SU-DHL-6 (cell line): Measurements from ENCODE around the gene MEIKIN.

ENCODE experiments used
- H2AFZ ChIP-seq: fragments of 200-600 bp; sonication (generic); 2 replicates; pipeline ENCODE4 v1.6.1; 2014; ENCODE audit warnings: low read depth, mild to moderate bottlenecking, moderate library complexity, mixed read lengths, antibody characterized with exemption, low read length; ENCODE audit not compliant: severe bottlenecking
- H3F3A ChIP-seq: fragments of 200-600 bp; shearing (Covaris generic); 2 replicates; pipeline ENCODE4 v1.6.0; 2016; ENCODE audit warnings: antibody characterized with exemption, mild to moderate bottlenecking; ENCODE audit not compliant: insufficient read depth
- H3K27ac ChIP-seq: fragments of 200-600 bp; sonication (generic); 2 replicates; pipeline ENCODE4 v1.5.1; 2016; ENCODE audit warnings: low read depth, mild to moderate bottlenecking, low read length, moderate library complexity, mixed read lengths
- H3K27me3 ChIP-seq: fragments of 200-600 bp; sonication (generic), shearing (Covaris generic); 2 replicates; pipeline ENCODE4 v1.6.0; 2014; ENCODE audit warnings: mild to moderate bottlenecking, low read length
- H3K36me3 ChIP-seq: fragments of 200-600 bp; sonication (generic); 2 replicates; pipeline ENCODE4 v1.6.1; 2014; ENCODE audit warnings: mild to moderate bottlenecking, low read length, mixed read lengths
- H3K4me2 ChIP-seq: fragments of 300-600, 200-600 bp; shearing (Covaris generic), sonication (generic); 2 replicates; pipeline ENCODE4 v1.6.0; 2014; ENCODE audit warnings: low read length, low read depth, mild to moderate bottlenecking; ENCODE audit not compliant: poor library complexity, severe bottlenecking
- H3K4me3 ChIP-seq: fragments of 200-600 bp; sonication (generic); 2 replicates; pipeline ENCODE4 v1.5.1; 2014; ENCODE audit warnings: antibody characterized with exemption, low read length, mild to moderate bottlenecking, mixed read lengths; ENCODE audit not compliant: insufficient read depth, poor library complexity, severe bottlenecking
- H3K79me2 ChIP-seq: fragments of 200-600 bp; sonication (generic); 2 replicates; pipeline ENCODE4 v1.6.1; 2014; ENCODE audit warnings: mild to moderate bottlenecking, low read length, moderate library complexity; ENCODE audit not compliant: insufficient read depth
- H3K9ac ChIP-seq: fragments of 200-600 bp; sonication (generic); 2 replicates; pipeline ENCODE4 v1.7.0; 2014; ENCODE audit warnings: mild to moderate bottlenecking, low read length
- H3K9me2 ChIP-seq: fragments of 200-600 bp; sonication (generic); replicated peaks from 2 replicates; pipeline ENCODE4 v1.6.1; 2014; ENCODE audit warnings: low read length; ENCODE audit not compliant: insufficient read depth
- H3K9me3 ChIP-seq: fragments of 200-600 bp; sonication (generic); 2 replicates; pipeline ENCODE4 v1.6.1; 2014; ENCODE audit warnings: low read length, mixed read lengths; ENCODE audit not compliant: insufficient read depth
- H4K20me1 ChIP-seq: fragments of 200-600 bp; sonication (generic); 2 replicates; pipeline ENCODE4 v1.6.1; 2014; ENCODE audit warnings: low read depth, mild to moderate bottlenecking, antibody characterized with exemption, low read length, moderate library complexity, mixed read lengths
- CTCF ChIP-seq: fragments of 200-600 bp; sonication (generic); IDR thresholded peaks from one replicate; pipeline ENCODE4 v1.5.1; 2017; ENCODE audit warnings: antibody characterized with exemption, mild to moderate bottlenecking, low read length, moderate library complexity; ENCODE audit not compliant: insufficient read depth, poor library complexity, severe bottlenecking
- EZH2phosphoT487 ChIP-seq: fragments of 200-600 bp; sonication (generic), shearing (Covaris generic); conservative IDR thresholded peaks from 2 replicates; pipeline ENCODE4 v1.6.1; 2018; ENCODE audit warnings: mild to moderate bottlenecking, antibody characterized with exemption, low read length, moderate library complexity, mixed read lengths

Gene MEIKIN

GRCh38 chr5:131774652-131775367 lies 170.7 kb downstream of the MEIKIN start:
- H3K4me2 ChIP-seq: no peak overlapping the region
- peaks cover 40% of the 10 kb centered on the region for H4K20me1 ChIP-seq
- H3K9ac ChIP-seq: no peak overlapping the region
- H3K27me3 ChIP-seq: no peaks in the 10 kb centered on the region
- peaks cover 86% of the 10 kb centered on the region for H3K79me2 ChIP-seq
- no peaks in the 10 kb centered on the region for H3K36me3 ChIP-seq
- no peaks in the 10 kb centered on the region for H3F3A ChIP-seq
- no peak overlapping the region for H2AFZ ChIP-seq
- TF ChIP-seq EZH2phosphoT487 (no peak), CTCF (no peak)
- H3K9me2 ChIP-seq: no peaks in the 10 kb centered on the region
- no peaks in the 10 kb centered on the region for H3K9me3 ChIP-seq
- H3K27ac ChIP-seq: no peak overlapping the region
- no peak overlapping the region for H3K4me3 ChIP-seq

- Histone ChIP-seq H4K20me1 (peaks cover 46% of the 10 kb centered on the region), H3K9me3 (no peaks in the 10 kb centered on the region), H3K4me2 (no peak overlapping the region), H3F3A (no peaks in the 10 kb centered on the region), H3K9me2 (no peaks in the 10 kb centered on the region), H3K27me3 (no peaks in the 10 kb centered on the region), H3K27ac (no peak overlapping the region), H3K4me3 (no peak overlapping the region), H3K36me3 (no peaks in the 10 kb centered on the region), H2AFZ (no peak overlapping the region), H3K9ac (no peak overlapping the region), H3K79me2 (peaks cover 87% of the 10 kb centered on the region)
- TF ChIP-seq EZH2phosphoT487 (no peak), CTCF (no peak)
Measured at GRCh38 chr5:131773805-131774204, 171.7 kb downstream of the MEIKIN start.

GRCh38 chr5:131771692-131772091 lies 173.8 kb downstream of the MEIKIN start:
- peaks cover 93% of the 10 kb centered on the region for H3K79me2 ChIP-seq
- H3F3A ChIP-seq: no peaks in the 10 kb centered on the region
- H3K27ac ChIP-seq: no peak overlapping the region
- peaks cover 44% of the 10 kb centered on the region for H4K20me1 ChIP-seq
- H3K36me3 ChIP-seq: no peaks in the 10 kb centered on the region
- H3K9me2 ChIP-seq: no peaks in the 10 kb centered on the region
- no peak overlapping the region for H3K4me3 ChIP-seq
- H2AFZ ChIP-seq: no peak overlapping the region
- TF ChIP-seq CTCF: no peak
- TF ChIP-seq EZH2phosphoT487: no peak
- no peak overlapping the region for H3K4me2 ChIP-seq
- no peaks in the 10 kb centered on the region for H3K9me3 ChIP-seq
- no peaks in the 10 kb centered on the region for H3K27me3 ChIP-seq
- no peak overlapping the region for H3K9ac ChIP-seq
